Ascending aorta (tissue), 2 donors: ENCODE results near the gene ECHS1. TPM values are rescaled to one million over a fixed set of nuclear protein-coding genes. Genes with fewer than 3 reads are reported as not detected.

Experiments
- DNase-seq, 2 donors: peaks; one replicate each; pipeline ENCODE4 v3.0.0-alpha.2; 2019; ENCODE audit warnings: low spot score in 2 of 2
- H3K27ac ChIP-seq, 2 donors: fragments of 200-600 bp; sonication (generic); one replicate each; pipeline ENCODE4 v1.5.1; 2016 to 2017; ENCODE audit warnings: mild to moderate bottlenecking in 1 of 2
- H3K27me3 ChIP-seq: fragments of 200-600 bp; sonication (generic); one replicate; pipeline ENCODE4 v1.5.1; 2017
- H3K36me3 ChIP-seq, 2 donors: fragments of 200-600 bp; sonication (generic); one replicate each; pipeline ENCODE4 v1.5.1; 2016
- H3K4me1 ChIP-seq, 2 donors: fragments of 200-600 bp; sonication (generic); one replicate each; pipeline ENCODE4 v1.5.1; 2016 to 2017; ENCODE audit warnings: mild to moderate bottlenecking in 1 of 2
- H3K4me3 ChIP-seq, 2 donors: fragments of 200-600 bp; sonication (generic); one replicate each; pipeline ENCODE4 v1.5.1; 2016 to 2017; ENCODE audit warnings: mild to moderate bottlenecking in 1 of 2
- H3K9me3 ChIP-seq, 2 donors: fragments of 200-600 bp; sonication (generic); one replicate each; pipeline ENCODE4 v1.5.1; 2016
- intact Hi-C: fragments of 100-400 bp; cut with DNase I; formaldehyde crosslinking; loops from one replicate; pipeline ENCODE4 v1.15.1; 2023
- total RNA-seq: library from RNA; depleted of rRNA; stranded (reverse); fragments of >200 nt; gene quantifications from one replicate; pipeline ENCODE4 v1.1.0, GENCODE V29; 2016
- TF ChIP-seq, protein P1 (sequence below), 3 experiments: fragments of 200-600 bp in 2 of 3; fragments of 450-650 bp in 1 of 3; sonication (generic) in 2 of 3; IDR thresholded peaks; one replicate each; pipeline ENCODE4 v1.5.1; 2016 to 2019; ENCODE audit warnings: antibody characterized with exemption in 3 of 3, mild to moderate bottlenecking in 1 of 3, moderate library complexity in 1 of 3

The ECHS1 gene
- total RNA-seq, 1 donor from 2014 or later: 68.0 TPM

DNA sequence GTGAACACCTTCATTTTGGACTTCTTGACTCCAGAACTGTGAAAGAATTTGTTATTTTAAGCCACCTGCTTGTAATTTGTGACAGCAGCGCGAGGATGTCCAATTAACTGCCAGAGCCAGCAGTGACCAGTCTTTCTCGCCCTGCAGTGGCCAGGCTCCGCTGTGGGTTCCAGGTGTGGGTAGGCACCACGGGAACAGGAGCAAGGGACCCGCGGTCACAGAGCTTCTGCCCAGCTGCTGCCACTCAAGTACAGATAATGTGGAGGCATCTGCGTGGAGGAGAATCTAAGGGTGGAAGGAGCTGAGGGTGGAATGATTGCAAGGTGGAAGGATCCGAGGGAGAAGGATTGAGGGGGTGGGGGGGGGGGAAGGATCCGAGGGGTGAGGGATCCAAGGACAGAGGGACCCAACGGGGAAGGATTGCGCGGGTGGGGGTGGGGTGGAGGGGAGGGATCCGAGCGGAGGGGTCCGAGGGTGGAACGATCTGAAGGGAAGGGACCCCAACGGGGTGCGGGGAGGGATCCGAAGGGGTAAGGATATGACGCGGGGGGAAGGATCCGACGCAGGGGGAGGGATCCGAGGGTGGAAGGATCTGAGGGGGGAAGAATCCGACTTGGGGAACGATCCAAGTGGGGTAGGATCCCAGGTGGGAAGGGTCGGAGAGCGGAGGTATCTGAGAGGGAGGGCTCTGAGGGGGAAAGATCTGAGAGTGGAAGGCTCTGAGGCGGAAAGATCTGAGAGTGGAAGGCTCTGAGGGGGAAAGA lies 40.0 kb downstream of the ECHS1 start:
- H3K36me3 ChIP-seq: no peaks in the 10 kb centered on the region
- H3K9me3 ChIP-seq: no peaks in the 10 kb centered on the region
- intact Hi-C loops: loop anchor here (5.0 kb wide), 1 partner anchor 39 kb away; the partner anchor contains the start of gene ECHS1
- DNase-seq: no peak
- peaks cover 9 to 18% of the 10 kb centered on the region in 2 donors for H3K4me1 ChIP-seq
- no peak overlapping the region for H3K27ac ChIP-seq
- TF ChIP-seq, protein P1, sequence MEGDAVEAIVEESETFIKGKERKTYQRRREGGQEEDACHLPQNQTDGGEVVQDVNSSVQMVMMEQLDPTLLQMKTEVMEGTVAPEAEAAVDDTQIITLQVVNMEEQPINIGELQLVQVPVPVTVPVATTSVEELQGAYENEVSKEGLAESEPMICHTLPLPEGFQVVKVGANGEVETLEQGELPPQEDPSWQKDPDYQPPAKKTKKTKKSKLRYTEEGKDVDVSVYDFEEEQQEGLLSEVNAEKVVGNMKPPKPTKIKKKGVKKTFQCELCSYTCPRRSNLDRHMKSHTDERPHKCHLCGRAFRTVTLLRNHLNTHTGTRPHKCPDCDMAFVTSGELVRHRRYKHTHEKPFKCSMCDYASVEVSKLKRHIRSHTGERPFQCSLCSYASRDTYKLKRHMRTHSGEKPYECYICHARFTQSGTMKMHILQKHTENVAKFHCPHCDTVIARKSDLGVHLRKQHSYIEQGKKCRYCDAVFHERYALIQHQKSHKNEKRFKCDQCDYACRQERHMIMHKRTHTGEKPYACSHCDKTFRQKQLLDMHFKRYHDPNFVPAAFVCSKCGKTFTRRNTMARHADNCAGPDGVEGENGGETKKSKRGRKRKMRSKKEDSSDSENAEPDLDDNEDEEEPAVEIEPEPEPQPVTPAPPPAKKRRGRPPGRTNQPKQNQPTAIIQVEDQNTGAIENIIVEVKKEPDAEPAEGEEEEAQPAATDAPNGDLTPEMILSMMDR (IDR thresholded peaks at IDR 0.05): no peak
- peaks cover 27% of the 10 kb centered on the region for H3K27me3 ChIP-seq
- H3K4me3 ChIP-seq: no peak overlapping the region

DNA sequence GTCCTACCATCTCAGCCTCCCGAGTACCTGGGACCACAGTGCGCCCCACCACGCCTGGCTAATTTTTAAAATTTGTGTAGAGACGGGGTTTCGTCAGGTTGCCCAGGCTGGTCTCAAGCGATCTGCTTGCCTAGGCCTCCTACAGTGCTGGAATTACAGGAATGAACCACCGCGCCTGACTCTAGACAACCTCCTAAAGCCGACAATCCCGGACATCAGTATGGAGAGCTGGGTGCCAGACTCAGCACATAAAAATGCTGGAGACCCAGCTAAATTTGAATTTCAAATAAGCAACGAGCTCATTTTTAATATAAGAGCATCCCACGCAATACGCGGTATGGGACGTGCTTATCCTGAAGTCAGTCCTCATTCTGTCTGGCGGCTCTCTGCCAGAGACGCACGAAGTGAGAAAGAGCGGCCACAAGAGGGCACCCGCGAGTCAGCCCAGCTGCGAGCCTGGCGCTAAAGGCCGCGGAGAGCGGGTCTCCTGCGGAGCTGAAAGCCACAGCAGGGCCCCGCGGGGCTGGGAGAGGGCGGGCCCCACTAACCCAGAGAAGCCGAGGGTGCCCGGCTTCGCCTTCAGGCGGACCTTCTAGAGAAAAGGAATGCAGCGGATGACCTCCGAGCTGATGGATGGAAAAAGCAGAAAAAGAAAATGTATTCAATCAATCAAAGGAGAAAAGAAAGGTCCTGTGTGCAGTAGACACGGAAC lies 43.5 kb downstream of the ECHS1 start:
- peak overlapping the region; percentile 34 to 55 for H3K4me3 ChIP-seq
- intact Hi-C loops: loop anchor here (2.0 to 10.0 kb wide), 3 partner anchors 21 to 185 kb away; partner anchors contain the start of genes ECHS1, TUBGCP2 and ZNF511
- H3K4me1 ChIP-seq: peaks cover 8 to 11% of the 10 kb centered on the region in 2 donors
- no peak overlapping the region for H3K27ac ChIP-seq
- peak in 1 of 2 donors; percentile 86 for DNase-seq
- H3K36me3 ChIP-seq: no peaks in the 10 kb centered on the region
- peaks cover 19% of the 10 kb centered on the region for H3K27me3 ChIP-seq
- no peaks in the 10 kb centered on the region for H3K9me3 ChIP-seq
- TF ChIP-seq, protein P1 (IDR thresholded peaks at IDR 0.05): peak; percentile 73 to 99 (median 97)

DNA sequence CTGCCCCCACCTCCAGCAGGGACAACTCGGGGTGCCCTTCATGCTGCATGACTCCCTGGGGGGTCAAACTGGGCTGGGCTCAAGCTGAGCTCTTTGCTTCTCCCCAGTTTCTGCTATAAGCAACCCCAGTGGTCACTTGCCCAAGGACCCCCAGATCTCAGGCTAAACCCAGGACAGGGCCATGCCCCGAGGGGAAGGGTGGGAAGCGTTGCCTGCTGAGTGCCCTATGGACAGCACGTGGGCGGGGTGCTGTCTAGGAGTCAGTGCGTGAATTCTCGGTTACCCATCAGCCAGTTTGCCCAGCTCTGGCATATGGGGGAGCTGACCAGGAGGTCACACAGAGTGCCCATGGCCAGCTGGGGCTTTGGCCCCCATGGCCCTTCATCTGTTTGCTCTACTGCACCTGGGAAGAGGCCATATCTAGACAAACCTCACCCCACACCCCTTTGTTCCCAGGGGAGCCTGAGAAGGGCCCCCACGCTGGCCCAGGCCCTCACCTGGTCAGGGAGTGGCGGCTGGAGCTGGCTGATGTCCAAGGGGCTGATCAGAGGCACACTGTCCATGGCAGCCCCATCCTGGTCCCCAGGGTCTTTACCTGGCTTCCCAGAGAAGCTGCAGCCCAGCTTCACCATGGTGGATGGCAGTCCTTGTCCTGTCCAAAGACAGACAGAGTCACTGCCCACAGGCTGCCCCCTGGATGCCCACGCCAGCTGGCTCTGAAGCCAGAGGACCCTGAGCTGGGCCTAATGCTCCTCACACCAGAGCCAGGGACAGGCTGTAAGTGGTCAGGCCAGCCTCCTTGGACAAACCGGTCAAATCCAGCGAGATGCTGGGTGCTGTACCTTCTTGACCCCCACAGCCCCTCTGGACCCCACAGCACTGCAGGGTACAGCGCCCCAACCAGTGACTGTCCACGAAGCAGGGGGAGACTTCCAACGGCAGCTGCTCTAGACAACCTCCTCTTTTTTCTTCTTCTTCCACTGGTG lies 44.5 kb downstream of the ECHS1 start:
- Histone ChIP-seq H3K4me3 (no peak overlapping the region), H3K36me3 (no peaks in the 10 kb centered on the region), H3K4me1 (peaks cover 8 to 11% of the 10 kb centered on the region in 2 donors), H3K27ac (no peak overlapping the region), H3K9me3 (no peaks in the 10 kb centered on the region), H3K27me3 (peaks cover 19% of the 10 kb centered on the region)
- intact Hi-C loops: loop anchor here (2.0 to 10.0 kb wide), 2 partner anchors 20 to 186 kb away; partner anchors contain the start of genes TUBGCP2 and ZNF511
- no peak for DNase-seq
- TF ChIP-seq, protein P1 (IDR thresholded peaks at IDR 0.05): no peak

DNA sequence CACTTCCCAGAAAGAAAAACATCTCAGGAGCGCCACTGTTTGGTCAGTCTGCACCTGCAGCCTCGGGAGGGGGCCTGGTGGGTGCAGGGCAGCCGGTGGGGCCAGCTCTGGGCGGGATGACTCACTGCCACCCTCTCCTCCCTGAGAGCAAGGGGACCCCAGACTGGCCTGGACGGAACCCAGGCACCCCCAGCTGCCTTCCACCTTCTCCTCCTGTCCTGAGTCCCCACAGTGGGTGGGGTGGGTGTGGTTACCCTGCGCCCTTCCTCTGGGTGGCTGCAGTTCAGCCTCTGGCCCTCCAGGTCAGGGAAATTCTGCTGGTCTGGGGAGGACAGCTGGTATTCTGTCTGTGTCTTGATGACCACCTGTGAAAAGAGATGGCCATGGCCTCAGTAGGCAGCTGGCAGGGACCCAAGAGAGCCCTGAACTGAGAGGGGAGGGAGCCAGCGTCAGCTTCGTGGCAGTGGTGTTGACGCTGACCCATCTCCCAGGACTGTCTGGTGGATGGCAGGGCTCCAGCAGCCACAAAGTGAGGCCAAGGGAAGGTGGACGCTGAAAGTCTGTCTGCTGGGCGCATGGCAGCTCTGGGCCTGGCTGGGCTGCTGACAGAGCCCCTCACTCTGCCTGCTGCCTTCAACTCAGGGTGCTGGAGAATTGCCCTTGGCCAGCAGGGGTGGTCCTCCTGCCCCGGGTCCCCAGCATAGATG lies 45.4 kb downstream of the ECHS1 start:
- intact Hi-C loops: loop anchor here (2.0 to 10.0 kb wide), 2 partner anchors 19 to 187 kb away; partner anchors contain the start of genes TUBGCP2 and ZNF511
- Histone ChIP-seq H3K4me1 (peaks cover 8 to 11% of the 10 kb centered on the region in 2 donors), H3K4me3 (no peak overlapping the region), H3K36me3 (no peaks in the 10 kb centered on the region), H3K27me3 (peaks cover 19% of the 10 kb centered on the region), H3K9me3 (no peaks in the 10 kb centered on the region), H3K27ac (no peak overlapping the region)
- DNase-seq: no peak
- TF ChIP-seq, protein P1 (IDR thresholded peaks at IDR 0.05): no peak
